HG03280 (cell line): ENCODE measurements around the gene EFCAB3.
"Not testable (repeated sequence)": the region's sequence is repeated elsewhere in the genome, so short reads cannot be mapped to it uniquely, and the experiment has no call there.

Experiments
- ATAC-seq: cut with Tn5 transposase; IDR thresholded peaks from one replicate; pipeline ENCODE4 v1.9.1; 2021; ENCODE audit warnings: mild to moderate bottlenecking, moderate library complexity; ENCODE audit not compliant: unreplicated experiment

Gene EFCAB3

GRCh38 chr17:62380253-62380652 lies at the start of gene EFCAB3:
Gene EFCAB3, plus strand, starts transcription at chr17:62380553. Its CDS starts 2,427 bp downstream, at chr17:62382980.
- ATAC-seq, result no peak

GRCh38 chr17:62336527-62336926 lies 43.8 kb upstream of the EFCAB3 start:
- ATAC-seq, result no peak

GRCh38 chr17:62343764-62344270 lies 36.5 kb upstream of the EFCAB3 start:
- ATAC-seq, result no peak

- ATAC-seq, result no peak
These were observed 29.2 kb upstream of the EFCAB3 start for GRCh38 chr17:62351176-62351575.

- no peak for ATAC-seq
These were observed 14.2 kb upstream of the EFCAB3 start for GRCh38 chr17:62366191-62366590.

GRCh38 chr17:62381561-62381960 lies 1.2 kb downstream of the EFCAB3 start:
- no peak for ATAC-seq

GRCh38 chr17:62388856-62389255 lies 8.5 kb downstream of the EFCAB3 start:
- ATAC-seq, result no peak

GRCh38 chr17:62392908-62393307 lies 12.6 kb downstream of the EFCAB3 start:
- no peak for ATAC-seq

GRCh38 chr17:62398891-62399290 lies 18.5 kb downstream of the EFCAB3 start:
- no peak for ATAC-seq

- no peak for ATAC-seq
These were observed 25.1 kb downstream of the EFCAB3 start for GRCh38 chr17:62405451-62405850.

- not testable (repeated sequence) for ATAC-seq
These were observed 32.7 kb downstream of the EFCAB3 start for GRCh38 chr17:62413090-62413489.

GRCh38 chr17:62423647-62424461 lies 43.5 kb downstream of the EFCAB3 start, which contains the start of gene METTL2A:
Gene METTL2A, plus strand, starts transcription at chr17:62423897. Its CDS starts 6 bp downstream, at chr17:62423903.
- ATAC-seq, result peak; percentile 89

- not testable (repeated sequence) for ATAC-seq
These were observed 45.9 kb downstream of the EFCAB3 start for GRCh38 chr17:62426214-62426613.

- ATAC-seq, result not testable (repeated sequence)
These were observed 54.9 kb downstream of the EFCAB3 start for GRCh38 chr17:62435251-62435650.

- not testable (repeated sequence) for ATAC-seq
These were observed 60.8 kb downstream of the EFCAB3 start for GRCh38 chr17:62441181-62441580.

- no peak for ATAC-seq
These were observed 63.7 kb downstream of the EFCAB3 start for GRCh38 chr17:62444063-62444462.

GRCh38 chr17:62445791-62446190 lies 65.4 kb downstream of the EFCAB3 start:
- not testable (repeated sequence) for ATAC-seq

- ATAC-seq, result not testable (repeated sequence)
These were observed 71.8 kb downstream of the EFCAB3 start for GRCh38 chr17:62452195-62452594.

- ATAC-seq, result not testable (repeated sequence)
These were observed 72.7 kb downstream of the EFCAB3 start for GRCh38 chr17:62453041-62453440.

- ATAC-seq, result peak; percentile 14
These were observed 73.3 kb downstream of the EFCAB3 start for GRCh38 chr17:62453656-62454055.

GRCh38 chr17:62454111-62454510 lies 73.8 kb downstream of the EFCAB3 start:
- ATAC-seq, result peak; percentile 49

GRCh38 chr17:62456016-62456415 lies 75.7 kb downstream of the EFCAB3 start:
- no peak for ATAC-seq
